ENCODE data around the gene HNRNPM. TPM values are rescaled to one million over a fixed set of nuclear protein-coding genes. Genes with fewer than 3 reads are reported as not detected.

HNRNPM gene
- total RNA-seq (100 to 1,000 TPM in 1 of 4 donors, 10 to 100 TPM in 3; 62.8 to 100 (median 76.1) TPM), polyA plus RNA-seq (100 to 1,000 TPM in 1 of 3 donors, 10 to 100 TPM in 2; 80.5 to 224 (median 83.9) TPM)

GRCh38 chr19:8444677-8445487 lies at the start of gene HNRNPM:
TSS of gene HNRNPM (plus strand) at chr19:8444975. CDS start at chr19:8444999, 24 bp downstream.
- no peaks in the 10 kb centered on the region for H3K9me3 ChIP-seq
- H3K4me3 ChIP-seq, result peak within 1 kb of the TSS; percentile 86 to 99 (median 91)
- TF ChIP-seq POLR2AphosphoS5 (IDR thresholded peaks at IDR 0.05), result peak; percentile 97 to 99 (median 98)
- TF ChIP-seq POLR2A (IDR thresholded peaks at IDR 0.05), result peak; percentile 85 to 91
- no peak for TF ChIP-seq CTCF (IDR thresholded peaks at IDR 0.05)
- intact Hi-C loops (cut with DNase I), result loop anchor here (2.0 kb wide), 2 partner anchors 32 to 70 kb away; partner anchors contain the start of genes MARCHF2 and ZNF414
- peaks cover 0 to 12% (median 3%) of the 10 kb centered on the region in 4 donors for H3K36me3 ChIP-seq
- WGBS, 2 donors, result 0% methylated on average over 93 of the region's 93 CpGs
- DNase-seq, result peak; percentile 100
- peaks cover 0 to 46% (median 41%) of the 10 kb centered on the region in 4 donors for H3K4me1 ChIP-seq
- no peaks in the 10 kb centered on the region for H3K27me3 ChIP-seq
- H3K27ac ChIP-seq, result peak within 1 kb of the TSS; percentile 96 to 98 (median 98)

- peaks cover 4 to 70% (median 66%) of the 10 kb centered on the region in 4 donors for H3K4me1 ChIP-seq
- intact Hi-C loops (cut with DNase I), result loop anchor here (5.0 kb wide), 1 partner anchor 112 kb away; no protein-coding TSS in a partner anchor
- no peak for TF ChIP-seq CTCF (IDR thresholded peaks at IDR 0.05)
- no peak for TF ChIP-seq EP300 (IDR thresholded peaks at IDR 0.05)
- TF ChIP-seq POLR2A (IDR thresholded peaks at IDR 0.05), result no peak
- no peak for TF ChIP-seq POLR2AphosphoS5 (IDR thresholded peaks at IDR 0.05)
- H3K4me3 ChIP-seq, result no peak overlapping the region
- DNase-seq, result no peak
- no peaks in the 10 kb centered on the region for H3K27me3 ChIP-seq
- WGBS, 2 donors, result 89 to 93% methylated on average over 14 of the region's 14 CpGs
- no peaks in the 10 kb centered on the region for H3K9me3 ChIP-seq
- peaks cover 0 to 16% (median 10%) of the 10 kb centered on the region in 4 donors for H3K36me3 ChIP-seq
- peak overlapping the region in 3 of 4 donors; percentile 99 to 100 (median 100) for H3K27ac ChIP-seq
These were observed 49.1 kb upstream of the HNRNPM start for GRCh38 chr19:8395621-8396082.

GRCh38 chr19:8396185-8396562 lies 48.6 kb upstream of the HNRNPM start:
- Histone ChIP-seq H3K36me3 (peaks cover 0 to 19% (median 11%) of the 10 kb centered on the region in 4 donors), H3K27me3 (no peaks in the 10 kb centered on the region), H3K4me1 (peaks cover under 1 to 65% (median 60%) of the 10 kb centered on the region in 4 donors), H3K9me3 (no peaks in the 10 kb centered on the region), H3K4me3 (no peak overlapping the region), H3K27ac (peak overlapping the region in 1 of 4 donors; percentile 100)
- TF ChIP-seq POLR2A (IDR thresholded peaks at IDR 0.05) (no peak), POLR2AphosphoS5 (IDR thresholded peaks at IDR 0.05) (no peak), EP300 (IDR thresholded peaks at IDR 0.05) (no peak), CTCF (IDR thresholded peaks at IDR 0.05) (no peak)
- intact Hi-C loops (cut with DNase I), result loop anchor here (5.0 kb wide), 1 partner anchor 111 kb away; no protein-coding TSS in a partner anchor
- no peak for DNase-seq
- 91 to 96% methylated on average over 7 of the region's 7 CpGs for WGBS, 2 donors

- peak; percentile 86 for DNase-seq
- 64 to 68% methylated on average over 22 of the region's 22 CpGs for WGBS, 2 donors
- Histone ChIP-seq H3K36me3 (peaks cover 0 to 22% (median 11%) of the 10 kb centered on the region in 4 donors), H3K4me3 (no peak overlapping the region), H3K27ac (peak overlapping the region in 2 of 4 donors; percentile 28 to 100), H3K9me3 (no peaks in the 10 kb centered on the region), H3K4me1 (peaks cover 0 to 60% (median 55%) of the 10 kb centered on the region in 4 donors), H3K27me3 (no peaks in the 10 kb centered on the region)
- intact Hi-C loops (cut with DNase I), result loop anchor here (1.0 to 5.0 kb wide), 2 partner anchors 42 to 111 kb away; no protein-coding TSS in a partner anchor
- TF ChIP-seq CTCF (IDR thresholded peaks at IDR 0.05) (peak; percentile 30 to 53 (median 39)), POLR2A (IDR thresholded peaks at IDR 0.05) (no peak)
These were observed 48.1 kb upstream of the HNRNPM start for GRCh38 chr19:8396563-8397203.
